HepG2 (cell line): ENCODE data around the gene DEDD2. TPM values are rescaled to one million over a fixed set of nuclear protein-coding genes. Genes with fewer than 3 reads are reported as not detected.
A peak's percentile ranks its signal among the peaks of the same experiment; 100 is the strongest.

Experiments
- ATAC-seq: fragments of 200-7000 bp; cut with Tn5 transposase; 3 replicates; pipeline ENCODE4 v1.9.1; 2020; ENCODE audit warnings: mild to moderate bottlenecking, moderate library complexity
- BruUV-seq: library from RNA; stranded (reverse); fragments of 400-500 nt; replicated peaks from 2 replicates; lab custom pipeline; 2021; lab: Mats Ljungman, UMichigan
- CTCF ChIA-PET: fragments of 300-600 bp; formaldehyde crosslinking; extraction: SDS; loops from one replicate; lab custom pipeline; 2021; ENCODE audit warnings: low total read pairs, inconsistent platforms, low intra/inter-chr PET ratio; lab: Yijun Ruan, JAX
- POLR2A ChIA-PET: fragments of 350-600 bp; sonication (Branson Sonifier 250); formaldehyde crosslinking; loops from one replicate; lab custom pipeline; 2020; ENCODE audit warnings: antibody characterized with exemption, inconsistent platforms; lab: Yijun Ruan, JAX
- DNase-seq: peaks from one replicate; pipeline ENCODE4 v3.0.0-alpha.2; 2015; ENCODE audit warnings: low spot score
- FAIRE-seq: peaks from 3 replicates; lab custom pipeline; 2011; peaks lifted over from hg19 to GRCh38; lab: Jason Lieb, UNC
- H2AFZ ChIP-seq: one replicate; pipeline ENCODE4 v1.6.1; 2011; ENCODE audit warnings: low read length, inconsistent platforms
- H3K27ac ChIP-seq: fragments of 300-600 bp; 3 replicates; pipeline ENCODE4 v1.8.0; 2011; ENCODE audit warnings: mixed run types, mild to moderate bottlenecking, mixed read lengths, low read length, inconsistent platforms; ENCODE audit not compliant: insufficient read depth; ENCODE audit errors: extremely low read length
- H3K27me3 ChIP-seq, 2 experiments: fragments of 200-600 bp in 1 of 2; 2 replicates in 1 of 2; 3 replicates in 1 of 2; pipeline versions ENCODE4 v1.6.0 to v1.8.0; 2011; ENCODE audit warnings: low read length in 2 of 2, mild to moderate bottlenecking in 2 of 2, moderate library complexity in 2 of 2, inconsistent platforms in 1 of 2; ENCODE audit not compliant: insufficient read depth in 2 of 2, control insufficient read depth in 1 of 2
- H3K36me3 ChIP-seq, 2 experiments: fragments of 200-600 bp in 1 of 2; replicated peaks in 1 of 2; 2 replicates in 1 of 2; 3 replicates in 1 of 2; pipeline versions ENCODE4 v1.5.1 to v1.8.0; 2011; ENCODE audit warnings: low read length in 2 of 2, inconsistent platforms in 1 of 2; ENCODE audit not compliant: insufficient read depth in 2 of 2, control insufficient read depth in 1 of 2
- H3K4me1 ChIP-seq: 2 replicates; pipeline ENCODE4 v1.5.1; 2012; ENCODE audit warnings: low read length, inconsistent platforms; ENCODE audit not compliant: insufficient read depth
- H3K4me2 ChIP-seq: 2 replicates; pipeline ENCODE4 v1.6.0; 2011; ENCODE audit warnings: low read depth, low read length, inconsistent platforms
- H3K4me3 ChIP-seq, 3 experiments: fragments of 200-600 bp in 1 of 3; sonication (generic), shearing (Covaris generic) in 1 of 3; replicated peaks in 1 of 3; 2 replicates each; pipeline ENCODE4 v1.5.1; 2011 to 2016; ENCODE audit warnings: low read length in 3 of 3, inconsistent platforms in 2 of 3, low read depth in 2 of 3, mild to moderate bottlenecking in 2 of 3, control low read depth in 1 of 3, mixed read lengths in 1 of 3; ENCODE audit not compliant: insufficient read depth in 1 of 3
- H3K79me2 ChIP-seq: one replicate; pipeline ENCODE4 v1.6.1; 2011; ENCODE audit warnings: low read length, inconsistent platforms; ENCODE audit not compliant: insufficient read depth
- H3K9ac ChIP-seq: 2 replicates; pipeline ENCODE4 v1.6.0; 2011; ENCODE audit warnings: mild to moderate bottlenecking, low read depth, low read length, inconsistent platforms; ENCODE audit not compliant: insufficient read depth
- H3K9me3 ChIP-seq: 2 replicates; pipeline ENCODE4 v1.5.1; 2012; ENCODE audit warnings: mild to moderate bottlenecking, low read length
- H4K20me1 ChIP-seq: 2 replicates; pipeline ENCODE4 v1.6.0; 2011; ENCODE audit warnings: inconsistent platforms, mild to moderate bottlenecking, low read length, moderate library complexity; ENCODE audit not compliant: insufficient read depth
- KLF15 ChIP-seq: sonication (generic); formaldehyde crosslinking; IDR thresholded peaks from 2 replicates; pipeline ENCODE4 v1.8.1; 2023; ENCODE audit warnings: borderline replicate concordance, mild to moderate bottlenecking, inconsistent platforms, missing genetic modification reagents, mixed read lengths
- ZNF335 ChIP-seq: sonication (generic); formaldehyde crosslinking; IDR thresholded peaks from 2 replicates; pipeline ENCODE4 v1.4.0; 2020; ENCODE audit warnings: missing genetic modification reagents
- ZSCAN25 ChIP-seq: sonication (generic); formaldehyde crosslinking; IDR thresholded peaks from 2 replicates; pipeline ENCODE4 v1.8.0; 2022; ENCODE audit warnings: mild to moderate bottlenecking, missing genetic modification reagents
- WGBS: methylation state at CpG from one replicate; pipeline ENCODE4 v1.1.6; 2017; ENCODE audit warnings: low lambda C conversion rate; 5-methylcytosine and 5-hydroxymethylcytosine counted together
- in situ Hi-C: cut with HindIII; loops from 2 replicates; pipeline ENCODE4 v1.10.0; 2017; ENCODE audit warnings: low pct_unique_long_range_greater_than_20kb; ENCODE audit not compliant: extremely low pct_ligation_motif_present
- intact Hi-C: fragments of 100-400 bp; cut with micrococcal nuclease; formaldehyde crosslinking; loops from one replicate; pipeline ENCODE4 v1.10.0; 2022; ENCODE audit not compliant: unreplicated experiment
- polyA plus RNA-seq, 8 experiments: library from polyadenylated mRNA; depleted of rRNA in 3 of 8; stranded (reverse) in 7 of 8; unstranded in 1 of 8; fragments of >200 nt; fragmentation: Illumina TruSeq in 4 of 8; extraction: Trizol in 4 of 8; gene quantifications; 2 replicates each; pipeline versions ENCODE4 v1.2.1 to v1.2.3, GENCODE V29; 2011 to 2016; ENCODE audit warnings: low read depth in 4 of 8, missing spikeins in 1 of 8, mixed read lengths in 1 of 8; ENCODE audit not compliant: insufficient read depth in 1 of 8
- total RNA-seq, 5 experiments: library from RNA; depleted of rRNA; stranded (reverse); fragments of >200 nt; fragmentation: Illumina TruSeq; extraction: Trizol; gene quantifications; 2 replicates each; pipeline ENCODE4 v1.2.3, GENCODE V29; 2016; ENCODE audit warnings: low read depth in 1 of 5
- TF ChIP-seq, protein P1 (sequence below): sonication (generic); formaldehyde crosslinking; IDR thresholded peaks from 2 replicates; pipeline ENCODE4 v1.5.0; 2020; ENCODE audit warnings: missing genetic modification reagents, mild to moderate bottlenecking, borderline replicate concordance
- TF ChIP-seq, protein P2 (sequence below): sonication (generic); formaldehyde crosslinking; IDR thresholded peaks from 2 replicates; pipeline ENCODE4 v1.5.0; 2020; ENCODE audit warnings: mild to moderate bottlenecking, missing genetic modification reagents, moderate library complexity
- TF ChIP-seq, protein P3 (sequence below): sonication (generic); formaldehyde crosslinking; IDR thresholded peaks from 2 replicates; pipeline ENCODE4 v1.4.0; 2020; ENCODE audit warnings: mild to moderate bottlenecking, missing genetic modification reagents, borderline replicate concordance
- TF ChIP-seq, protein P4 (sequence below): sonication (generic); formaldehyde crosslinking; IDR thresholded peaks from 2 replicates; pipeline ENCODE4 v1.4.0; 2020; ENCODE audit warnings: mild to moderate bottlenecking, missing genetic modification reagents

DEDD2 gene
- total and polyA plus RNA-seq, 2 of the 13 experiments (the other 11 are each of a cell fraction or from before 2014, with no cell fraction given): 19.2 to 24.7 TPM

DNA sequence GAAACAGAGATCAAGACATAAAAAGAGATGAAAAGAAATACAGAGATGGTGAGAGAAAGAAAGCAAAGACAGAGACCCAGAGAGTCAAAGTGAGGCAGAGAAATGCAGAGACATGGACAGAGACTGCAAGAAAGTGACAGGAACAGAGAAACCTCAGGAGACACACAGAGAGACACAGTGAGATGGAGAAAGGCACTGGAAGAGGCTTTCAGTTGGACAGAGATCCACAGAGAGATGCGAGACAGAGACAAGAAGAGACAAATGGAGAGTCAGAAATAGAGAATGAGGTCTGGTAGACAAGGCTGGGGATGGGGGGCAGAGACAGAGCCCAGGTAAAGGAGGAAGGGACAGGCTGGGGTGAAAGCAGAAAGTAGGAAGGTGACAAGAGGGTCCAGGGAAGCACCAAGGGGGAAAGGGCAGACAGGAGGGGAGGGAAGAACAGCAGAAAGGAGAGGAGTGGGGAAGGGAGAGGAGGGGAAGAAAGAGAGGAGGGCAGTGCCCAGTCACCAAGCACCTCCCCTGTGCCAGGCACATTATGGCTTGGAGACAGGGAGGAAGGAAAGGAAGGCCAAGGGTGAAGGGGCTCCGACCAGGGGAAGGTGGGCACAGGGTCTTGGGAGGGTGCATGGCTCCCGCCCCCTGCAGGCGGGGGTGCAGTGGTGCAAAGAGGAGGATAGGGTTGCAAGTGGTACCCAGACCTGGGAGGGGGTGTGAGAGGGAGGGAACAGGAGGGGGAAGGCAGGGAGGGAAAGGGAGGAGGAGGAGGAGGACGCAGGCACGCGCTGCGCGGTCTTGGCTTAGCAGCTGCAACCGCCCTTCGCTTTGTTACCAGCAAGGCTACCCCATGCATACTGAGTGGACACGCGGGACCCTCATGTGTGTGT is 38.4 kb downstream of the DEDD2 start:
- H3K27me3 ChIP-seq: peaks cover 4 to 62% of the 10 kb centered on the region in 2 experiments; a peak in 4 of 5 replicates
- ChIA-PET POLR2A (no interaction called here), CTCF (no interaction called here)
- no peak overlapping the region for H3K4me2 ChIP-seq
- H3K79me2 ChIP-seq: no peaks in the 10 kb centered on the region
- in situ Hi-C loops (no loop called here), intact Hi-C loops (no loop called here)
- H3K27ac ChIP-seq: no peak overlapping the region
- TF ChIP-seq, protein P1, sequence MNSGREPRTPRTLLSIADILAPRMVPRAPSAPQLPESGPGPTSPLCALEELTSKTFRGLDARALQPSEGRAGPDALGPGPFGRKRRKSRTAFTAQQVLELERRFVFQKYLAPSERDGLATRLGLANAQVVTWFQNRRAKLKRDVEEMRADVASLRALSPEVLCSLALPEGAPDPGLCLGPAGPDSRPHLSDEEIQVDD (CRISPR knock-in tag): no peak
- TF ChIP-seq, protein P2, sequence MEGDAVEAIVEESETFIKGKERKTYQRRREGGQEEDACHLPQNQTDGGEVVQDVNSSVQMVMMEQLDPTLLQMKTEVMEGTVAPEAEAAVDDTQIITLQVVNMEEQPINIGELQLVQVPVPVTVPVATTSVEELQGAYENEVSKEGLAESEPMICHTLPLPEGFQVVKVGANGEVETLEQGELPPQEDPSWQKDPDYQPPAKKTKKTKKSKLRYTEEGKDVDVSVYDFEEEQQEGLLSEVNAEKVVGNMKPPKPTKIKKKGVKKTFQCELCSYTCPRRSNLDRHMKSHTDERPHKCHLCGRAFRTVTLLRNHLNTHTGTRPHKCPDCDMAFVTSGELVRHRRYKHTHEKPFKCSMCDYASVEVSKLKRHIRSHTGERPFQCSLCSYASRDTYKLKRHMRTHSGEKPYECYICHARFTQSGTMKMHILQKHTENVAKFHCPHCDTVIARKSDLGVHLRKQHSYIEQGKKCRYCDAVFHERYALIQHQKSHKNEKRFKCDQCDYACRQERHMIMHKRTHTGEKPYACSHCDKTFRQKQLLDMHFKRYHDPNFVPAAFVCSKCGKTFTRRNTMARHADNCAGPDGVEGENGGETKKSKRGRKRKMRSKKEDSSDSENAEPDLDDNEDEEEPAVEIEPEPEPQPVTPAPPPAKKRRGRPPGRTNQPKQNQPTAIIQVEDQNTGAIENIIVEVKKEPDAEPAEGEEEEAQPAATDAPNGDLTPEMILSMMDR (CRISPR knock-in tag): peak; percentile 28; the same call in 1 of the 2 replicates
- FAIRE-seq: no peak
- 4% methylated on average over 13 of the region's 13 CpGs for WGBS
- H3K4me1 ChIP-seq: no peaks in the 10 kb centered on the region
- ATAC-seq: peak; percentile 33; the same call in 1 of the 3 replicates
- no peak overlapping the region for H2AFZ ChIP-seq
- H3K4me3 ChIP-seq: no peak overlapping the region
- H3K36me3 ChIP-seq: no peaks in the 10 kb centered on the region
- H3K9ac ChIP-seq: no peak overlapping the region
- no peak for DNase-seq
- H3K9me3 ChIP-seq: no peaks in the 10 kb centered on the region
- BruUV-seq: no TSS peak
- no peaks in the 10 kb centered on the region for H4K20me1 ChIP-seq

GRCh38 chr19:42177686-42178019 is 39.8 kb downstream of the DEDD2 start:
- no peaks in the 10 kb centered on the region for H4K20me1 ChIP-seq
- intact Hi-C loops (no loop called here), in situ Hi-C loops (no loop called here)
- no peaks in the 10 kb centered on the region for H3K9me3 ChIP-seq
- no peaks in the 10 kb centered on the region for H3K36me3 ChIP-seq
- no peak for FAIRE-seq
- H3K27me3 ChIP-seq: peaks cover 4 to 60% of the 10 kb centered on the region in 2 experiments; a peak in 4 of 5 replicates
- CTCF ChIA-PET: no interaction called here
- no peaks in the 10 kb centered on the region for H3K79me2 ChIP-seq
- DNase-seq: no peak
- no peak overlapping the region for H3K9ac ChIP-seq
- no peak overlapping the region for H2AFZ ChIP-seq
- BruUV-seq: no TSS peak
- POLR2A ChIA-PET: no interaction called here
- H3K27ac ChIP-seq: no peak overlapping the region
- no peak overlapping the region for H3K4me3 ChIP-seq
- H3K4me1 ChIP-seq: no peaks in the 10 kb centered on the region
- H3K4me2 ChIP-seq: no peak overlapping the region
- 42% methylated on average over 3 of the region's 3 CpGs for WGBS
- ATAC-seq: no peak
- TF ChIP-seq ZNF335 (CRISPR knock-in tag) (no peak), ZSCAN25 (CRISPR knock-in tag) (no peak), KLF15 (CRISPR knock-in tag) (no peak)
- TF ChIP-seq, protein P3, sequence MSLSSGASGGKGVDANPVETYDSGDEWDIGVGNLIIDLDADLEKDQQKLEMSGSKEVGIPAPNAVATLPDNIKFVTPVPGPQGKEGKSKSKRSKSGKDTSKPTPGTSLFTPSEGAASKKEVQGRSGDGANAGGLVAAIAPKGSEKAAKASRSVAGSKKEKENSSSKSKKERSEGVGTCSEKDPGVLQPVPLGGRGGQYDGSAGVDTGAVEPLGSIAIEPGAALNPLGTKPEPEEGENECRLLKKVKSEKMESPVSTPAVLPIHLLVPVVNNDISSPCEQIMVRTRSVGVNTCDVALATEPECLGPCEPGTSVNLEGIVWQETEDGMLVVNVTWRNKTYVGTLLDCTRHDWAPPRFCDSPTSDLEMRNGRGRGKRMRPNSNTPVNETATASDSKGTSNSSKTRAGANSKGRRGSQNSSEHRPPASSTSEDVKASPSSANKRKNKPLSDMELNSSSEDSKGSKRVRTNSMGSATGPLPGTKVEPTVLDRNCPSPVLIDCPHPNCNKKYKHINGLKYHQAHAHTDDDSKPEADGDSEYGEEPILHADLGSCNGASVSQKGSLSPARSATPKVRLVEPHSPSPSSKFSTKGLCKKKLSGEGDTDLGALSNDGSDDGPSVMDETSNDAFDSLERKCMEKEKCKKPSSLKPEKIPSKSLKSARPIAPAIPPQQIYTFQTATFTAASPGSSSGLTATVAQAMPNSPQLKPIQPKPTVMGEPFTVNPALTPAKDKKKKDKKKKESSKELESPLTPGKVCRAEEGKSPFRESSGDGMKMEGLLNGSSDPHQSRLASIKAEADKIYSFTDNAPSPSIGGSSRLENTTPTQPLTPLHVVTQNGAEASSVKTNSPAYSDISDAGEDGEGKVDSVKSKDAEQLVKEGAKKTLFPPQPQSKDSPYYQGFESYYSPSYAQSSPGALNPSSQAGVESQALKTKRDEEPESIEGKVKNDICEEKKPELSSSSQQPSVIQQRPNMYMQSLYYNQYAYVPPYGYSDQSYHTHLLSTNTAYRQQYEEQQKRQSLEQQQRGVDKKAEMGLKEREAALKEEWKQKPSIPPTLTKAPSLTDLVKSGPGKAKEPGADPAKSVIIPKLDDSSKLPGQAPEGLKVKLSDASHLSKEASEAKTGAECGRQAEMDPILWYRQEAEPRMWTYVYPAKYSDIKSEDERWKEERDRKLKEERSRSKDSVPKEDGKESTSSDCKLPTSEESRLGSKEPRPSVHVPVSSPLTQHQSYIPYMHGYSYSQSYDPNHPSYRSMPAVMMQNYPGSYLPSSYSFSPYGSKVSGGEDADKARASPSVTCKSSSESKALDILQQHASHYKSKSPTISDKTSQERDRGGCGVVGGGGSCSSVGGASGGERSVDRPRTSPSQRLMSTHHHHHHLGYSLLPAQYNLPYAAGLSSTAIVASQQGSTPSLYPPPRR (CRISPR knock-in tag): no peak
- TF ChIP-seq, protein P4, sequence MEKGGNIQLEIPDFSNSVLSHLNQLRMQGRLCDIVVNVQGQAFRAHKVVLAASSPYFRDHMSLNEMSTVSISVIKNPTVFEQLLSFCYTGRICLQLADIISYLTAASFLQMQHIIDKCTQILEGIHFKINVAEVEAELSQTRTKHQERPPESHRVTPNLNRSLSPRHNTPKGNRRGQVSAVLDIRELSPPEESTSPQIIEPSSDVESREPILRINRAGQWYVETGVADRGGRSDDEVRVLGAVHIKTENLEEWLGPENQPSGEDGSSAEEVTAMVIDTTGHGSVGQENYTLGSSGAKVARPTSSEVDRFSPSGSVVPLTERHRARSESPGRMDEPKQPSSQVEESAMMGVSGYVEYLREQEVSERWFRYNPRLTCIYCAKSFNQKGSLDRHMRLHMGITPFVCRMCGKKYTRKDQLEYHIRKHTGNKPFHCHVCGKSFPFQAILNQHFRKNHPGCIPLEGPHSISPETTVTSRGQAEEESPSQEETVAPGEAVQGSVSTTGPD (CRISPR knock-in tag): no peak
